Suprapubic skin (tissue), 4 donors: ENCODE data around the gene CATSPERD.

Experiments used
- CTCF ChIP-seq, 2 donors: fragments of 200-600 bp in 1 of 2; fragments of 450-650 bp in 1 of 2; sonication (generic) in 1 of 2; IDR thresholded peaks; one replicate each; pipeline ENCODE4 v1.5.1; 2016 to 2019; ENCODE audit warnings: antibody characterized with exemption in 2 of 2, mild to moderate bottlenecking in 1 of 2, moderate library complexity in 1 of 2
- POLR2A ChIP-seq, 2 donors: fragments of 450-650 bp; IDR thresholded peaks; one replicate each; pipeline ENCODE4 v1.6.1; 2017; ENCODE audit warnings: antibody characterized with exemption in 2 of 2, mild to moderate bottlenecking in 2 of 2, moderate library complexity in 2 of 2
- POLR2AphosphoS5 ChIP-seq, 3 donors: sonication (generic); formaldehyde crosslinking; IDR thresholded peaks; one replicate each; pipeline ENCODE4 v1.6.1; 2017; ENCODE audit warnings: antibody characterized with exemption in 3 of 3

GRCh38 chr19:5784581-5785147 is 64.2 kb downstream of the CATSPERD start, which contains the start of gene PRR22:
- no peak for TF ChIP-seq CTCF (IDR thresholded peaks at IDR 0.05)
- no peak for TF ChIP-seq POLR2AphosphoS5 (IDR thresholded peaks at IDR 0.05)
- no peak for TF ChIP-seq POLR2A (IDR thresholded peaks at IDR 0.05)
